Measurements from ENCODE around the gene CRYGN.

GRCh38 chr7:151481650-151482505 is 41.9 kb upstream of the CRYGN start:
- no peak for TF ChIP-seq SMAD3 (CRISPR knock-in tag; conservative IDR thresholded peaks at IDR 0.05)
- TF ChIP-seq HLTF (IDR thresholded peaks at IDR 0.05): no peak
- TF ChIP-seq POLR2A (conservative IDR thresholded peaks at IDR 0.05): no peak
- no peak for TF ChIP-seq ELF4 (CRISPR knock-in tag; IDR thresholded peaks at IDR 0.05)
- no peak for TF ChIP-seq ZNF280A (IDR thresholded peaks at IDR 0.05; ENCODE audit: low read depth, partially characterized antibody)
- no peak for TF ChIP-seq MCM5 (IDR thresholded peaks at IDR 0.05; ENCODE audit: low read depth)
- no peak for TF ChIP-seq CTCF (IDR thresholded peaks at IDR 0.05 in 2 of 3, conservative IDR thresholded peaks at IDR 0.05 in 1 of 3; ENCODE audit: insufficient read depth in 2 of 3, low read depth in 1 of 3, low read length in 3 of 3)
- no peak for TF ChIP-seq CBX1 (IDR thresholded peaks at IDR 0.05; ENCODE audit: low read depth)
- no peak for TF ChIP-seq CEBPB (tag; IDR thresholded peaks at IDR 0.05)
- no peak for TF ChIP-seq KDM2B (CRISPR knock-in tag; IDR thresholded peaks at IDR 0.05)
- no peak for TF ChIP-seq AFF4 (CRISPR knock-in tag; IDR thresholded peaks at IDR 0.05)
